Activated CD4-positive, alpha-beta T cell treated with anti-CD3 and anti-CD28 coated beads for 36 hours (primary cell): ENCODE results near the gene NUPR1. TPM values are rescaled to one million over a fixed set of nuclear protein-coding genes. Genes with fewer than 3 reads are reported as not detected.
"Not testable (repeated sequence)": the region's sequence is repeated elsewhere in the genome, so short reads cannot be mapped to it uniquely, and the experiment has no call there.

Source experiments
- ATAC-seq: fragments of 200-7000 bp; cut with Tn5 transposase; one replicate; pipeline ENCODE4 v1.10.0; 2021; ENCODE audit warnings: mild to moderate bottlenecking, moderate library complexity
- CTCF ChIA-PET: fragments of 350-600 bp; sonication (Branson Sonifier 250); formaldehyde crosslinking; loops from one replicate; lab custom pipeline; 2021; ENCODE audit warnings: antibody characterized with exemption; lab: Charles Lee
- POLR2A ChIA-PET: fragments of 350-600 bp; sonication (Branson Sonifier 250); formaldehyde crosslinking; loops from one replicate; lab custom pipeline; 2021; ENCODE audit warnings: antibody characterized with exemption, inconsistent platforms; lab: Charles Lee
- DNase-seq: peaks from one replicate; pipeline ENCODE4 v3.0.0-alpha.2; 2020
- H3K27ac Mint-ChIP-seq: one replicate; pipeline ENCODE4 v1.8.0; 2021; ENCODE audit warnings: mixed read lengths
- H3K27me3 Mint-ChIP-seq: one replicate; pipeline ENCODE4 v1.8.0; 2021; ENCODE audit warnings: mixed read lengths
- H3K36me3 Mint-ChIP-seq: one replicate; pipeline ENCODE4 v1.8.0; 2021; ENCODE audit warnings: low read depth, mixed read lengths
- H3K4me1 Mint-ChIP-seq: one replicate; pipeline ENCODE4 v1.8.0; 2021; ENCODE audit warnings: mixed read lengths
- H3K4me3 Mint-ChIP-seq: one replicate; pipeline ENCODE4 v1.8.0; 2021; ENCODE audit warnings: mild to moderate bottlenecking, moderate library complexity, mixed read lengths
- H3K9me3 Mint-ChIP-seq: one replicate; pipeline ENCODE4 v1.8.0; 2021; ENCODE audit warnings: low read depth, mixed read lengths
- intact Hi-C, 2 experiments: fragments of 100-400 bp; cut with DNase I in 1 of 2; cut with micrococcal nuclease in 1 of 2; formaldehyde crosslinking; loops; one replicate each; pipeline versions ENCODE4 v1.14.2 to v1.15.1; 2022 to 2024; cut with DNase I, micrococcal nuclease
- total RNA-seq, 2 experiments: library from RNA; stranded (reverse); gene quantifications; one replicate each; pipeline ENCODE4 v1.2.3, GENCODE V29; 2021

The NUPR1 gene
- total RNA-seq, 2 experiments from 2014 or later = not detected

DNA sequence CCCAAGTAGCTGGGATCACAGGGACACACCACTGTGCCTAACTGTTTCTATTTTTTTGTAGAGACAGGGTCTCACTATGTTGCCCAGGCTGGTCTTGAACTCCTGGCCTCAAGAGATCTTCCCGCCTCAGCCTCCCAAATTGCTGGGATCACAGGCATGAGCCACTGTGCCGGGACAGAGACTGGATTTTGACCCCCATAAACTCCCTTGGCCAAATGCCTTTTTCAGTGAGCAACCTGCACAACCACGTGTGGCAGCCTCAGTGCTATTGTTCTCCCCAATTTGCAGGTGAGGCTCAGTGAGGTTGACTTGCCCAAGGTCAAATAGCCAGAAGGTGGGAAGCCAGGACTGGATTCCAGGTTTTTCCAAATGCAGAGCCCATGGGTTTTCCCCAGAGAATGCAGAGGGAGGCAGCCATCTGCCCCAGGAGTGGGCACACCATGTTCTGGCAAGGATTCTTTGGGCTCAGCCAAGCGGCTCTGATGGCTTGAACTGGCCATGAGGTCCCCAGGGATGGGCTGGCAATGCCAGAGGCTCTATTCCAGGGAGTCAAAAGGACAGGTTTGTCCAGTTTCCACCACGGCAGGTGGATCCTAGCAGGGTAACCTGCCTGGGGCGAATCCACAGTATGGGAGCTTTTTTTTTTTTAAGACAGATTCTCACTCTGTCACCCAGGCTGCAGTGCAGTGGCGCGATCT is 33.9 kb downstream of the NUPR1 start:
- no peaks in the 10 kb centered on the region for H3K36me3 Mint-ChIP-seq
- DNase-seq = no peak
- ChIA-PET CTCF (no interaction called here), POLR2A (no interaction called here)
- no peaks in the 10 kb centered on the region for H3K9me3 Mint-ChIP-seq
- H3K27ac Mint-ChIP-seq = no peak overlapping the region
- H3K4me1 Mint-ChIP-seq = peaks cover 24% of the 10 kb centered on the region
- no peak overlapping the region for H3K4me3 Mint-ChIP-seq
- no peak for ATAC-seq
- intact Hi-C loops = no loop called here
- no peaks in the 10 kb centered on the region for H3K27me3 Mint-ChIP-seq

GRCh38 chr16:28503470-28504259 is 35.1 kb downstream of the NUPR1 start:
- CTCF ChIA-PET = interaction anchor here (0.6 to 0.7 kb wide), 3 partner anchors 11 to 410 kb away, joined by 3 to 4 read pairs (median 3); no protein-coding TSS in a partner anchor
- Mint-ChIP-seq H3K4me3 (no peak overlapping the region), H3K27ac (no peak overlapping the region), H3K36me3 (no peaks in the 10 kb centered on the region), H3K9me3 (no peaks in the 10 kb centered on the region), H3K27me3 (no peaks in the 10 kb centered on the region), H3K4me1 (peaks cover 26% of the 10 kb centered on the region)
- ATAC-seq = no peak
- POLR2A ChIA-PET = interaction anchor here (0.7 kb wide), 1 partner anchor 9 kb away, joined by 4 read pairs; the partner anchor contains the start of gene APOBR
- intact Hi-C loops = no loop called here
- no peak for DNase-seq

- H3K4me1 Mint-ChIP-seq = peaks cover 15% of the 10 kb centered on the region
- H3K27ac Mint-ChIP-seq = no peak overlapping the region
- no peaks in the 10 kb centered on the region for H3K27me3 Mint-ChIP-seq
- H3K4me3 Mint-ChIP-seq = no peak overlapping the region
- CTCF ChIA-PET = no interaction called here
- intact Hi-C loops = no loop called here
- POLR2A ChIA-PET = no interaction called here
- no peaks in the 10 kb centered on the region for H3K9me3 Mint-ChIP-seq
- DNase-seq (no peak), ATAC-seq (no peak)
- no peaks in the 10 kb centered on the region for H3K36me3 Mint-ChIP-seq
Observed at GRCh38 chr16:28502290-28502689, 36.5 kb downstream of the NUPR1 start.

GRCh38 chr16:28501258-28502232 is 37.2 kb downstream of the NUPR1 start:
- no peaks in the 10 kb centered on the region for H3K36me3 Mint-ChIP-seq
- peaks cover 9% of the 10 kb centered on the region for H3K4me1 Mint-ChIP-seq
- ATAC-seq (peak; percentile 11), DNase-seq (no peak)
- POLR2A ChIA-PET = no interaction called here
- no peak overlapping the region for H3K4me3 Mint-ChIP-seq
- CTCF ChIA-PET = no interaction called here
- H3K27ac Mint-ChIP-seq = no peak overlapping the region
- H3K27me3 Mint-ChIP-seq = no peaks in the 10 kb centered on the region
- no peaks in the 10 kb centered on the region for H3K9me3 Mint-ChIP-seq
- intact Hi-C loops = no loop called here

- POLR2A ChIA-PET, H3K4me3 Mint-ChIP-seq, intact Hi-C loops, H3K36me3 Mint-ChIP-seq, H3K27me3 Mint-ChIP-seq, H3K9me3 Mint-ChIP-seq, ATAC-seq, CTCF ChIA-PET, H3K27ac Mint-ChIP-seq, DNase-seq: not testable (repeated sequence)
- H3K4me1 Mint-ChIP-seq = peaks cover 17% of the 10 kb centered on the region
Observed at GRCh38 chr16:28500476-28501180, 38.1 kb downstream of the NUPR1 start.

DNA sequence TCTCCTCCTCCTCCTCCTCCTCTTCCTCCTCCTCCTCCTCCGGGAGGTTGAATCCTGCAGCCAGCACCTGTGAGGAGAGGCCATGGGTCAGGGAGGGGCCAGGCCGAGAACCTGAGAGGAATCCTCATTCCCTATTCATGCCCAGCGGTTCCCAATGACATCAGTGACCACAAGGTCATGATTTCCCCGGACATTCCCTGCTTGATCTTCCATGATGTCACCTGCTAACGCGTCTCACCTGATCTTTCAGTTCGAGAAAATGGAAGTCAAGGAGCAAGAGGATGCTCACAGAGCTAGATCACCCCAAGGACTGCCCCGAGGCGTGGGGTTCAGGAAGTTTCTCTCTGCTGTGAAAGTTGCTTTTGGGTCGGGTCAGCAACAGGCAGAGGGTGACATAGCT is 38.9 kb downstream of the NUPR1 start:
- H3K27ac Mint-ChIP-seq = no peak overlapping the region
- H3K36me3 Mint-ChIP-seq = no peaks in the 10 kb centered on the region
- no peaks in the 10 kb centered on the region for H3K9me3 Mint-ChIP-seq
- ChIA-PET CTCF (no interaction called here), POLR2A (no interaction called here)
- H3K27me3 Mint-ChIP-seq = no peaks in the 10 kb centered on the region
- intact Hi-C loops = no loop called here
- peaks cover 25% of the 10 kb centered on the region for H3K4me1 Mint-ChIP-seq
- ATAC-seq (no peak), DNase-seq (no peak)
- H3K4me3 Mint-ChIP-seq = no peak overlapping the region

- no peaks in the 10 kb centered on the region for H3K36me3 Mint-ChIP-seq
- H3K4me3 Mint-ChIP-seq = no peak overlapping the region
- H3K9me3 Mint-ChIP-seq = no peaks in the 10 kb centered on the region
- DNase-seq (no peak), ATAC-seq (no peak)
- intact Hi-C loops = no loop called here
- POLR2A ChIA-PET = no interaction called here
- H3K4me1 Mint-ChIP-seq = peaks cover 35% of the 10 kb centered on the region
- H3K27me3 Mint-ChIP-seq = no peaks in the 10 kb centered on the region
- CTCF ChIA-PET = no interaction called here
- no peak overlapping the region for H3K27ac Mint-ChIP-seq
Observed at GRCh38 chr16:28498666-28499381, 40.0 kb downstream of the NUPR1 start.

DNA sequence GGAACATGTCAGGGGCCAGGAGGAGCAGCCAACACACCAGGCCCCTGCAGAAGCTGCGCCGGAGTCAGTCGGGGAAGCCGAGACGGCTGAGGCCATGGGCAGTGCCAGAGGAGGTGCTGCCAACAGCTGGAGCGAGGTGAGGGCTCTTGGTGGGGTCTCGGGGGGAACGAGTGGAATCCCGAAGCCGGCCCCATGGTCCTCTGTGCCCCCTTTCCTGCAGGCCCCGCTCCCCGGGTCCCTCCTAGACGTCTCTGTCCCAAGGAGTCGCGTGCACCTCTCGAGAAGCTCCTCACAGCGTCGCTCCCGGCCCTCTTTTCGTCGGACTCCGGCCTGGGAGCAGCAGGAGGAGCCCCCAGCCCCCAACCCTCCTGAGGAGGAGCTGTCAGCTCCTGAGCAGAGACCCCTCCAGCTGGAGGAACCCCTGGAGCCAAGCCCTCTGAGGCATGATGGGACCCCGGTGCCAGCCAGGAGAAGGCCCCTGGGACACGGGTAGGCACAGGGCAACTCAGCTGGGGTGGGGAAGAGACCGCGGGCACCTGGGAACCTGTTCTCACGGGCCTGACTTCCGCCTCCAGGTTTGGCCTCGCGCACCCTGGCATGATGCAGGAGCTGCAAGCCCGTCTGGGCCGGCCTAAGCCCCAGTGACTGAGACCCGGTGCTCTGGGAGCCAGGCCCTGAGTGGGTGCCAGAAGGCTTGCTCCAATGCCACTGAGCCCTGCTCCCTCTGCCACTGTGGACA is 40.7 kb downstream of the NUPR1 start:
- Mint-ChIP-seq H3K27ac (peak overlapping the region; percentile 64), H3K4me1 (peaks cover 43% of the 10 kb centered on the region), H3K27me3 (no peaks in the 10 kb centered on the region), H3K36me3 (no peaks in the 10 kb centered on the region), H3K4me3 (no peak overlapping the region), H3K9me3 (no peaks in the 10 kb centered on the region)
- intact Hi-C loops = no loop called here
- POLR2A ChIA-PET = no interaction called here
- CTCF ChIA-PET = no interaction called here
- DNase-seq (no peak), ATAC-seq (no peak)

DNA sequence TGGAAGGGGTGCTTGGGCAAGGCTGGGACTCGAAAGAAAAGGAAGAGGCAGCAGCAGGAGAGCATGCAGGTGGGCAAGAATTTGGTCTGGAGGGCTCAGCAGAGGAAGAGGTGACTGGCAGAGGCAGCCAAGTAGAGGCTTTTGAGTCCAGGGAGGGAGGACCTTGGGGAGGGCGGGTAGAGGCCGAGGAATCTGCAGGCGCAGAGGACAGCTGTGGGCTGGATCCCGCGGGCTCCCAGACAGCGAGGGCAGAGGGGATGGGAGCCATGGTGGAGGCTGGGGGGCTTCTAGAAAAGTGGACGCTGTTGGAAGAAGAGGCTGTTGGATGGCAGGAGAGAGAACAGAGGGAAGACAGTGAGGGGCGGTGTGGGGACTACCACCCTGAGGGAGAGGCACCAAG is 41.4 kb downstream of the NUPR1 start:
- CTCF ChIA-PET = interaction anchor here (1.1 kb wide), 1 partner anchor 8 kb away, joined by 4 read pairs; no protein-coding TSS in a partner anchor
- intact Hi-C loops = no loop called here
- POLR2A ChIA-PET = no interaction called here
- DNase-seq = no peak
- ATAC-seq = no peak
- Mint-ChIP-seq H3K4me3 (no peak overlapping the region), H3K36me3 (no peaks in the 10 kb centered on the region), H3K27ac (peak overlapping the region; percentile 64), H3K27me3 (no peaks in the 10 kb centered on the region), H3K4me1 (peaks cover 46% of the 10 kb centered on the region), H3K9me3 (no peaks in the 10 kb centered on the region)

DNA sequence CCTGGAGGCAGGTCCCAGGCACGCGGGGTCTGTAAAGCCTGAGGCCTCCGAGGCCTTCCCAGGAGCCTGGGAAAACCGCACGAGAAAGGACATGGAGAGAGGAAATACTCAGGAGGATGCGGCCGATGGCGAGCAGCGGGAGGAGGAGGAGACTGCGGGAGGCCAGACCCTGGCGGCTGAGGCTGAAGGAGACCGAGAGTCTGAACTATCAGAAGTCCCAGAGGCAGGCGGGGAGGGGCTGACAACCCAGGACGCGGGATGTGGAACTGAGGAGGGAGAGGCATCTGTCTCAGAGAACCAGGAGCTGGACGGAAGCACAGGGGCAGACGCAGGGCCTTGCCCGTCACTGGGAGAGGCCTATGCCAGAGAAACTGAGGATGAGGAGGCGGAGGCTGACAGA is 41.9 kb downstream of the NUPR1 start:
- CTCF ChIA-PET = interaction anchor here (1.1 kb wide), 1 partner anchor 9 kb away, joined by 4 read pairs; no protein-coding TSS in a partner anchor
- H3K9me3 Mint-ChIP-seq = no peaks in the 10 kb centered on the region
- H3K27me3 Mint-ChIP-seq = no peaks in the 10 kb centered on the region
- DNase-seq (no peak), ATAC-seq (no peak)
- intact Hi-C loops = no loop called here
- peak overlapping the region; percentile 64 for H3K27ac Mint-ChIP-seq
- peaks cover under 1% of the 10 kb centered on the region for H3K36me3 Mint-ChIP-seq
- H3K4me3 Mint-ChIP-seq = no peak overlapping the region
- POLR2A ChIA-PET = no interaction called here
- H3K4me1 Mint-ChIP-seq = peaks cover 46% of the 10 kb centered on the region
